GM15510 (cell line): ENCODE results near the gene ZSCAN18.
A peak's percentile ranks its signal among the peaks of the same experiment; 100 is the strongest.

Source experiments
- POLR2A ChIP-seq: IDR thresholded peaks from 3 replicates; pipeline ENCODE4 v1.6.1; 2011; ENCODE audit warnings: borderline replicate concordance; ENCODE audit not compliant: insufficient read length; ENCODE audit errors: extremely low read depth

The ZSCAN18 gene, protein sequence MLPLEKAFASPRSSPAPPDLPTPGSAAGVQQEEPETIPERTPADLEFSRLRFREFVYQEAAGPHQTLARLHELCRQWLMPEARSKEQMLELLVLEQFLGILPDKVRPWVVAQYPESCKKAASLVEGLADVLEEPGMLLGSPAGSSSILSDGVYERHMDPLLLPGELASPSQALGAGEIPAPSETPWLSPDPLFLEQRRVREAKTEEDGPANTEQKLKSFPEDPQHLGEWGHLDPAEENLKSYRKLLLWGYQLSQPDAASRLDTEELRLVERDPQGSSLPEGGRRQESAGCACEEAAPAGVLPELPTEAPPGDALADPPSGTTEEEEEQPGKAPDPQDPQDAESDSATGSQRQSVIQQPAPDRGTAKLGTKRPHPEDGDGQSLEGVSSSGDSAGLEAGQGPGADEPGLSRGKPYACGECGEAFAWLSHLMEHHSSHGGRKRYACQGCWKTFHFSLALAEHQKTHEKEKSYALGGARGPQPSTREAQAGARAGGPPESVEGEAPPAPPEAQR

DNA sequence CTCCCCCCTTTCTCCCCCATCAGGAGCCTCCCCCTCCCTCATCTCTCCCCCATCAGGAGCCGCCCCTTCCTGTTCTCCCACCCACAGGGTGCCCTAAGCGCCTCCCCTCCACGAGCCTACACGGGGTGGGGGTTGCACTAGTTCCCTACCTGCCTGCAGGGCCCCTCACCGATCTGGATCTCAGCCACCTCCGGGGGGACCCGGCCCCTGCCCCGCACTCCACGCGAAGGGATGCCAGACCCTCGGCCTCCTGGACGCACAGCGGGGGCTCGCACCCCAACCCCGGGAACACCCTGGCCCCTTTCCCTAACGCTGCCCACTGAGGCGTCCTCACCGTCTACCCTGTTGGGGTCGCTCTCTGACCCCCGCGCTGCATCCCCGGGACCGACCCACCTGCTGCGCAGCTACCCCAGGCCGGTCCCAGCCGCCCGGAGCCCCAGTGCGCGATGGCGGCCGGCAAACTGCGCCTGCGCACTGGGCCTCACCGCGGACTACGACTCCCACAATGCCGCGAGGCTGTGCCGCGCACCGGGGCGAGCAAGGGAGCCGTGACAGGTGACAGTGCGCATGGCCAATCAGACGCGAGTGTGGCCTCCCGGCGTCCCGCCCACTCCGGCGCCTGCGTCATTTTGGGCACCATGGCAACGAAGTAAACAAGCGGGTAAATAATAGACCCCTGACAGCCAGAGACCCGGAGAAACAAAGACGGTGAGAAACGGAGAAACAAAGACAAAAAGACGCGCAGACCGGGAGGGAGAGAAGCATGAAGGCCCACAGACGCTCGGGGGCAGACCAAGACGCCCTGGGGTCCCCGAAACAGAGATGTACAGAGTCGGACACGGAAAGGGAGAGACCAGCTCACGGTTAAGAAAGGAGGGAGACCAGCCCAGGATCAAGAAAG is at the start of gene ZSCAN18:
ZSCAN18 (minus strand) TSS at position 451 of the 901 bp plus-strand sequence. CDS start 7,964 bp downstream, outside the sequence.
- TF ChIP-seq POLR2A = peak; percentile 16

DNA sequence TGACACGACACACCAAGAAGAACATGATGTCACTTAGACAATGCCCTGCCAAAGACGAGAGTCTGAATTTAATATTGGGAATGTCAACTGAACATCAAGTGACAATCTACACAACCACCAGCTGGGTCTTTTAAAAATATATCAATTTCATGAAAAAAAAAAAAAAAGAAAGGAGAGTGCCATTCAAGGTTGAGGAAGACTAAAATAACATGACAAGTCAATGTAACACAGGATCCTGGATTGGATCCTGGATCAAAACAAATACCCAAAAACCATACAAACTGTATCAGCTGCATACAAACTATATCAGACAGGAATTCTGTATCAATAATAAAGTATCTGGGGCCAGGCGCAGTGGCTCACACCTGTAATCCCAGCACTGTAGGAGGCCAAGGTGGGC is 47.8 kb upstream of the ZSCAN18 start:
- no peak for TF ChIP-seq POLR2A

DNA sequence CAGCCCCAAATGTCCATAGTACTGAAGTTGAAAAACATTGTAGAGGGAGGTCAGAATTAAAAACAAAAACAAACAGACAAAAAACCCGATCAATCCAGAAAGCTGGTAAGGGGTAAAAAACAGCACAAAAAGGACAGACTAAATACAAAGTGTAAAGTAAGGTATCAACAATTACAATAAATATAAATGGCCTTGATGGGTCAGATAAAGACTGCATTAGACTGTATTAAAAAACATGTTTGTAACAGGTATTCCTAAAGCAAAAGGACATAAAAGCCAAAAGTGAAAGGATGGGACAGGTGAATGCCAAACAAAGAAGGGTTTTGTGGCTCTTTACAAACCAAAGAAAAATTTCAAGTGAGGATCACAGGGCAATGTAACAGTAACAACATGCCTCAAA is 36.2 kb upstream of the ZSCAN18 start:
- TF ChIP-seq POLR2A = no peak

DNA sequence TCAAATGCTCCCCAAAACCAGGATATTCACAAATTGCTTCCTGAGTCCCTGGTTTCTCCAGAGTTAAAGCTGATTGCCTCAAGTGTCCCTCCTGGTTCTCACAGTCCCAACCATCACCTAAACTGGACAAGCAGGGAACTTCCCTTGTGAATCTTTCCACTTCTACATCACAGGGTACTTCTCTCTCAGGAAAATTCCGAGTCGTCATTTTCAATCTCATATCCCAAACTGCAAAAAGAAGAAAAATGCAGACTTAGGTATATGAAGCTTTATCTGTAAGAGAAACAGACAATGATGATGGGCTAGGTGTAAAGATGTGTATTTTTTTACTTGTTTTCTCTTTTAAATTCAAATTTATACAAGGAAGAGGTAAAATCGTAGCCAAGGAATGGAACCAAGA is 31.3 kb upstream of the ZSCAN18 start:
- no peak for TF ChIP-seq POLR2A

DNA sequence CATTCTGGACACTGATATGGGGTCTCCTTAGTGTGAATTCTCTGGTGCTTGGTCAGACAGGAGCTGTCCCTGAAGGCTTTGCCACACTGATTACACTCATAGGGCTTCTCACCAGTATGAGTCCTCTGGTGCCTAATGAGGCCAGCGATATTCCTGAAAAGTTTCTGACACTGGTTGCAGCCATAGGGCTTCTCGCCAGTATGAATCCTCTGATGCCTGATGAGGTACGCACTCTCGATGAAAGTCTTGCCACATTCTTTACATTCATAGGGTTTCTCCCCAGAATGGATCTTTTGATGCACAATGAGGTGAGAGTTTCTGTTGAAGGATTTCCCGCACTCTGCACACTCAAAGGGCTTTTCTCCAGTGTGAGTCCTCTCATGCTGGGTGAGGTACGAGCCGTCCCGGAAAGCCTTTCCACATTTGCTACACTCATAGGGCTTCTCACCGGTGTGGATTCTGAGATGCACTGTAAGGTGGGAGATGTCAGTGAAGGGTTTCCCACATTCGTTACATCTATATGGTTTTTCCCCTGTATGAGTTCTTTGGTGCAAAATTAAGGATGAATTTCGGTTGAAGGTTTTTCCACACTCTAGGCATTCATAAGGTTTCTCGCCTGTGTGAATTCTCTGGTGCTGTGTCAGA is 30.1 kb upstream of the ZSCAN18 start:
- TF ChIP-seq POLR2A = no peak

DNA sequence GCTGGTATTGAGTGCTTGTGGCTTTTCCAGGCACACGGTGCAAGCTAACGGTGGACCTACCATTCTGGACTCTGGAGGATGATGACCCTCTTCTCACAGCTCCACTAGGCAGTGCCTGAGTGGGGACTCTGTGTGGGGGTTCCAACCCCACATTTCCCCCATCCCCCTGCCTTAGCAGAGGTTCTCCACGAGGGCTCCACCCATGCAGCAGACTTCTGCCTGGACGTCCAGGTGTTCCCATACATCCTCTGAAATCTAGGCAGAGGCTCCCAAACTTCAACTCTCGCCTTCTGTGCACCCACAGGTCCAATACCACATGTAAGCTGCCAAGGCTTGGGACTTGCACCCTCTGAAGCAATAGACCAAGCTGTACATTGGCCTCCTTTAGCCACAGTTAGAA is 25.3 kb upstream of the ZSCAN18 start:
- no peak for TF ChIP-seq POLR2A

DNA sequence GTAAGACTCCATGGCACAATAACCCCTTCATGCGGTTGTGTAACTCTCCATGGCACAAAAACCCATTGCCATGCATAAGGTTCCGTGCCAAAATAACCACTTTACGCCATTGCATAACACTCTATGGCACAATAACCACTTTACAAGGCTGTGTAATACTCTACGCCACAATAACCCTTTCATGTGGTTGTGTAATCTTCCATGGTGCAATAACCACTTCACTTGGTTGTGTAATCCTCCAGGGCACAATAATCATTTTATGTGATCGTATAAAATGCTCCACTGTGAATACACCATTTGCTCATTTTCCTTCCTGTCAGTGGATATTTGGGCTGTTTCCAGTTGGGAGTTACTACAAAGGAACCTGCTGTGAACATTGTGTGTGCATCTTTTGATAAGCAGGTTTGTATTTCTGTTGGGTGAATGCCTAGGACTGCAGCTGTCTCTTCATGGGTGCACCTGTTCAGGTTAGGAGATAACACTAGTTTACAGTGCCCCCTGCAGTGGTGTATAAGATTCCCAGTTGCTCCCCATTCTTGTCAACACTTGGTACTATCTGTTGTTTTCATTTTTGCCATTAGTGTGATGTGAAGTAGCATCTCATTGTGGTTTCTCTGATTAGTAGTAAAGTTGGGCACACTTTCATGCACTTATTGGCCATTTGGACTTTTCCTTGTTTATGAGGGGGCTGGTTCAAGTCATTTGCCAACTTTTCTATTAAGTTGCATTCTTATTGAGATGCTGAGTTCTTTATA is 21.1 kb upstream of the ZSCAN18 start:
- no peak for TF ChIP-seq POLR2A

DNA sequence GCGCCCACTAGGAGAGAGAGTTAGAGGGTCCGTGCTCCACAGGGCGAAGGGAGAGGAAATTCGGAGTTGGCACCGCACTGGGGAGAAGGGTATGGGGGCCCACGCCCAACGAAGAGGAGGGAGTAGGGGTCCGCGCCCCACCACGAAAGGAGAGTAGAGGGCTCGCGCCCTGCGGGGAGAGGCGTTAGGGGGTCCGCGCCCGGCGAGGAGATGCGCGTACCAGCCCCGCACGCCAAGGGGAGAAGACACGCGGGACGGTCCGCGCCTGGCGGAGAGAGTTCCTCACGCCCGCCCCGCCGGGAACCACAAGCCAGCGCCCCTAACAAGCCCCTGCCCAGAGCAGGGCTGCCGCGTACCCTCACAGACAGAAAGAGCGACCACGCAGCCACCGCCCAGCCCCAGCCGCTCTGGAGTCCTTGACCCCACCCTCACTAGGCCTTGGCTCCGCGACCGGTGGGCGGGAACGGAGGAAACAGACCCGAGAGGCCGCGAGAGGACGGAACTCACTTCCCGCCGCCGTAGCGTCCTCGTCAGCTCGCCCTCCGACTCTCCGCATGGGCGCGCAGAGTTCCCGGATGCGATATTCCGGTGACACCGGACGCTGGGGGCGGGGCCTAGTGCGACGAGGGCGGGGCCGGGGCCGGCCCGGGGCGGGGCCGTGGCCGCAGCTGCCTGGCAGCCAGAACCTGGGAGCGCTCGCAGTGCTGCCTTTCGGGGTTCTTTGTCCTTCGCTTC is 20.0 kb upstream of the ZSCAN18 start:
- no peak for TF ChIP-seq POLR2A

DNA sequence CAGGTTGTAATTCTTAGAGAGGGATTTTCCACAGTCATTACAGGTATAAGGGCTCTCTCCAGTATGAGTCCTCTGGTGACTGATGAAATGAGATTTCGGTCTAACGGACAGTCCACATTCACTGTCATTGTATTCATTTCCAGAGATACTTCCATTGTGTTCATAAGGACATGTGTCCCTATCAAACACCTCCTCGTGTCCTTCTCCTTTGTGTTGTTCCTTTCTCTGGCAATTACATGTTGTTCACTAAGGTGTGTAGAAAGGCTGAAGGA is 10.5 kb upstream of the ZSCAN18 start:
- no peak for TF ChIP-seq POLR2A

DNA sequence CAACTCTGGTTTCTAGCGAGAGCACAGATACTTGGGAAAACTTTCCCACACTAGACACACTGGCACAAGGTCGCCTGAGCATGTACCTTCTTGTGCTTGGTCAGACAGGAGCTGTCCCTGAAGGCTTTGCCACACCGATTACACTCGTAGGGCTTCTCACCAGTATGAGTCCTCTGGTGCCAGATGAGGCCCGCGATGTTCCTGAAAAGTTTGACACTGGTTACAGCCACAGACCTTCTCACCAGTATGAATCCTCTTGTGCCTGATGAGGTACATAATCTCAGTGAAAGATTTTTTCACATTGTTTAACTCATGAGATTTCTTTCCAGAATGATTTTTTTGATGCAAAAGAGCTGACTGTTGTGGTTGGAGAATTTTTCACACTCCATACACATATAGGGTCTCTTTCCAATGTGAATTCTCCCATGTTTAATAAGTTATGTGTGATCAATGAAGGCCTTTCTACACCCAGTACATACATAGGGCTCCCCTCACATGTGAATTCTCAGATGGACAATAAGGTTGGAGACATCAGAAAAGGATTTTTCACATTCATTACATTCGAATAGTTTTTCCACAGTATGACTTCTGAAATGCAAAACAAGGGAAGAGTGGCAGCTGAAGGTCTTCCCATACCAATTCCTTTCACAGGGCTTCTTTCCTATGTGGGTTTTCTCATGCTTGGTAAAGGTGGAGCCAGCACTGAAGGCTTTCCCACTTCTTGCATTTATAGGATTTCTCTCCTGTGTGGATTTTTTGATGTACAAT is 9.9 kb upstream of the ZSCAN18 start:
- no peak for TF ChIP-seq POLR2A

DNA sequence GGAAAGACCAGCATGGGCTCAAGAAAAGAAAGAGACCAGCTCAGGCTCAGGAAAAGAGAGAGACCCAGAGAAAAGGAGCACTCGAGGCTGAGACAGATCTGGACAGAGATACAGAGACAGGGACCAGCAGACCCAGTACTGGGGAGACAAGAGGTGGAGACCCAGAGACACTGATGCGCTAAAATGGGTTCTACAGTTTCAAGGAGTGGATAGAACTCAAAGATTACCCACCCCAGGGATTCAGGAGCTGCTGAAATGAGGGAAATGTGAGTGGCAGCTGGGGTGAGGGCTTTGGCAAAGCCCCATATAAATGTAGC is 609 bp upstream of the ZSCAN18 start:
- TF ChIP-seq POLR2A = no peak

DNA sequence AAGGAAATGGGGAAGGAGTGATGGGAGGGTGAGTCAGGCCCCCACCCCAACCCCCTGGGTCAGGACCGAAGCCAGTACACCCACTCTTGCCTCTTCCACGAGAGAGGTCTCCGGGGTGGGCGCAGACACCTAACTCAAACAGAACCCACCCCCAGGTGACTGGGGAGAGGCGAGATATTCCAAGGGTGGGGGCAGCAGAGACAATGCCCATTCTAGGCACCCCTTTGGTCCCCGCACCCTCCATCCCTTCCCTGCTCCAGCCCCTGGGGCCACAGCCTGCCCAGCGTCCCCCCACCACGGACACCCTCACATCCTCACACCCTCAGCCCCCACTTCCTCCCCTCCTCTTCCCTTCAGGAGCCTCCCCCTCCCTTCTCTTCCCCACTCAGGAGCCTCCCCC is 682 bp downstream of the ZSCAN18 start:
- TF ChIP-seq POLR2A = no peak

DNA sequence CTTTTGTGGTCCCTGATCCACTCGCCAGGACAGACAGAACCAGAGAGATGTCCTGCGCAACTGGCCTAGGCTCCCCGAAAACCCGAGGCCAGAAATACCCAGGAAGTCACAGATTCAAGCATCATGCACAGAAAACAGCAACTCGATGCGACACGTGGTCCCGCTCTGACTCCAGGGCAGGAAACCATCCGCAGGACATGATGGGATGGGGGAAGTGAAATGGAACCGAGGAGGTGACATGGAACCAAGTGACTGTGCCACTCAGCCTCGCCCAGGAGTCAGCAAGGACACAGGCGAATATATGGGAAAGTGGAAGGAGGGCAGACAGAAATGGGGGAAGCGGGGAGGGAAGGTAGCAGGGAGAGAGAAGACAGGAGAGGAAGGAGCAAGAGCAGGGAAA is 1.1 kb downstream of the ZSCAN18 start:
- no peak for TF ChIP-seq POLR2A
